ENCODE results near the gene CYTH4.

DNA sequence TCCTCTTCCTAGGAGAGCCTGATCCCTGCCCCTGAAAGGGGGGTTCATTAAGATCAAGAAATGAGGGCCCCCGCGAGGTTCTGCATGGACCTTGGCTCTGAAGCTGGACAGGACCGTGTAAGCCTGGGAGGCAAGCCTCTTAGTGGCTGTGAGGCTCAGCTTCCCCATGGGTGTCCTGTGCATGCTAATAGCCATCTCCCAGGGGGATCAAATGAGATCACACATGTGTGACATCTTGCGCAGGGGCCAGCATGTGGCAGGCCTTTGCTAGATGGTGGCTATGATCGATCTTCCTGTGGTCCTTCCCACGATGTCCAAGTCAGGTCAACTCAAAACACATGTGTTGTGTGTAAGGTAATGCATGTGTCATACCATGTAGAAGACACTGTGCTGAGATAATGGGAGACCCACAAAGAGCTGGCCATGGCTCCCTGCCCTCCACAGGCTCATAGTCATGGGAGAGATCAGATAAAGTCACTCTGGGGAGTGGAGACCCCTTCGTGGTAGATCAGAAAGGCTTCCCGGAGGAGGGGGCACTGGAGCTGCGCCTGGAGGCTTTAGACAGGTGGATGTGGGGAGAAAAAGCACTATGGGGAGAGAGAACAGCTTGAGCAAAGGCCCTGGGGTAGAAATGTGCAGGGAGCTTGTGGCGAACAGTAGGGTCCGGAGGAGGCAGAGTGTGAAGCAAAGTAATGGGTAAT lies 41.9 kb upstream of the CYTH4 start:
- TF ChIP-seq, protein P1, sequence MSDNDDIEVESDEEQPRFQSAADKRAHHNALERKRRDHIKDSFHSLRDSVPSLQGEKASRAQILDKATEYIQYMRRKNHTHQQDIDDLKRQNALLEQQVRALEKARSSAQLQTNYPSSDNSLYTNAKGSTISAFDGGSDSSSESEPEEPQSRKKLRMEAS (IDR thresholded peaks at IDR 0.05), result no peak
- no peak for TF ChIP-seq HDAC6 (IDR thresholded peaks at IDR 0.05; ENCODE audit: low read depth, low read length)
- no peak for TF ChIP-seq EZH2 (IDR thresholded peaks at IDR 0.05; ENCODE audit: low read depth, low read length, severe bottlenecking)
- TF ChIP-seq GTF2F1 (IDR thresholded peaks at IDR 0.05; ENCODE audit: borderline replicate concordance, low read depth, low read length), result no peak
- no peak for TF ChIP-seq POLR2A (IDR thresholded peaks at IDR 0.05; ENCODE audit: control extremely low read depth in 1 of 2, low read depth in 2 of 2, low read length in 2 of 2)
- TF ChIP-seq, protein P2, sequence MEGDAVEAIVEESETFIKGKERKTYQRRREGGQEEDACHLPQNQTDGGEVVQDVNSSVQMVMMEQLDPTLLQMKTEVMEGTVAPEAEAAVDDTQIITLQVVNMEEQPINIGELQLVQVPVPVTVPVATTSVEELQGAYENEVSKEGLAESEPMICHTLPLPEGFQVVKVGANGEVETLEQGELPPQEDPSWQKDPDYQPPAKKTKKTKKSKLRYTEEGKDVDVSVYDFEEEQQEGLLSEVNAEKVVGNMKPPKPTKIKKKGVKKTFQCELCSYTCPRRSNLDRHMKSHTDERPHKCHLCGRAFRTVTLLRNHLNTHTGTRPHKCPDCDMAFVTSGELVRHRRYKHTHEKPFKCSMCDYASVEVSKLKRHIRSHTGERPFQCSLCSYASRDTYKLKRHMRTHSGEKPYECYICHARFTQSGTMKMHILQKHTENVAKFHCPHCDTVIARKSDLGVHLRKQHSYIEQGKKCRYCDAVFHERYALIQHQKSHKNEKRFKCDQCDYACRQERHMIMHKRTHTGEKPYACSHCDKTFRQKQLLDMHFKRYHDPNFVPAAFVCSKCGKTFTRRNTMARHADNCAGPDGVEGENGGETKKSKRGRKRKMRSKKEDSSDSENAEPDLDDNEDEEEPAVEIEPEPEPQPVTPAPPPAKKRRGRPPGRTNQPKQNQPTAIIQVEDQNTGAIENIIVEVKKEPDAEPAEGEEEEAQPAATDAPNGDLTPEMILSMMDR (IDR thresholded peaks at IDR 0.05; ENCODE audit: control extremely low read depth in 1 of 3, insufficient read depth in 1 of 3, low read depth in 1 of 3, low read length in 3 of 3), result no peak
- no peak for TF ChIP-seq POLR2AphosphoS5 (IDR thresholded peaks at IDR 0.05; ENCODE audit: low read depth, low read length)
- no peak for TF ChIP-seq GABPA (IDR thresholded peaks at IDR 0.05; ENCODE audit: borderline replicate concordance, insufficient read depth, low read length)
- TF ChIP-seq TEAD4 (IDR thresholded peaks at IDR 0.05; ENCODE audit: low read depth, low read length), result no peak
- TF ChIP-seq RAD21 (IDR thresholded peaks at IDR 0.05 in 1 of 2, conservative IDR thresholded peaks at IDR 0.05 in 1 of 2; ENCODE audit: low read depth in 2 of 2, low read length in 2 of 2), result no peak
- TF ChIP-seq HDAC2 (IDR thresholded peaks at IDR 0.05; ENCODE audit: borderline replicate concordance in 1 of 2, low read depth in 2 of 2, low read length in 2 of 2), result no peak
- TF ChIP-seq, protein P3, sequence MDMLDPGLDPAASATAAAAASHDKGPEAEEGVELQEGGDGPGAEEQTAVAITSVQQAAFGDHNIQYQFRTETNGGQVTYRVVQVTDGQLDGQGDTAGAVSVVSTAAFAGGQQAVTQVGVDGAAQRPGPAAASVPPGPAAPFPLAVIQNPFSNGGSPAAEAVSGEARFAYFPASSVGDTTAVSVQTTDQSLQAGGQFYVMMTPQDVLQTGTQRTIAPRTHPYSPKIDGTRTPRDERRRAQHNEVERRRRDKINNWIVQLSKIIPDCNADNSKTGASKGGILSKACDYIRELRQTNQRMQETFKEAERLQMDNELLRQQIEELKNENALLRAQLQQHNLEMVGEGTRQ (IDR thresholded peaks at IDR 0.05; ENCODE audit: low read length), result no peak
- TF ChIP-seq ZNF274 (IDR thresholded peaks at IDR 0.05; ENCODE audit: borderline replicate concordance, extremely low read depth, low read length), result no peak

Data from H1 (cell line).